Left renal cortex interstitium (tissue), 4 donors: ENCODE data around the gene FAM9A. TPM values are rescaled to one million over a fixed set of nuclear protein-coding genes. Genes with fewer than 3 reads are reported as not detected.

Source experiments
- polyA plus RNA-seq, 4 donors: library from polyadenylated mRNA; unstranded; fragments of 120-200 nt; gene quantifications; one replicate each; pipeline ENCODE4 v1.2.1, GENCODE V29; 2013; ENCODE audit not compliant: insufficient read length in 4 of 4

FAM9A gene
- polyA plus RNA-seq, 4 donors, result not detected

Other genes with a start within 250 kb of the FAM9A start
- 10 to 100 TPM in 1 of 4 donors, 1 to 10 TPM in 3; 7.3 to 12.0 (median 8.4) TPM for gene ANOS1, start 69.2 kb downstream of the FAM9A start, polyA plus RNA-seq
- under 1 TPM; 0.13 to 0.30 (median 0.20) TPM for gene FAM9B, start 232.7 kb upstream of the FAM9A start, polyA plus RNA-seq